ENCODE results near the gene OLFML2B.

Gene OLFML2B

GRCh38 chr1:161941726-161942436 is 81.8 kb downstream of the OLFML2B start:
- ChIA-PET CTCF (no interaction called here), POLR2A (no interaction called here)
- no peak overlapping the region for H3K4me3 ChIP-seq (ENCODE audit: low read depth, low read length)
- DNase-seq (ENCODE audit: low read depth, low spot score), result no peak
- TF ChIP-seq CTCF (IDR thresholded peaks at IDR 0.05; ENCODE audit: insufficient read depth, low read length, missing control alignments), result no peak

GRCh38 chr1:161940866-161941591 is 82.6 kb downstream of the OLFML2B start:
- ChIA-PET POLR2A (no interaction called here), CTCF (no interaction called here)
- DNase-seq (ENCODE audit: low read depth, low spot score), result no peak
- TF ChIP-seq CTCF (IDR thresholded peaks at IDR 0.05; ENCODE audit: insufficient read depth, low read length, missing control alignments), result no peak
- H3K4me3 ChIP-seq (ENCODE audit: low read depth, low read length), result no peak overlapping the region

- no peak for DNase-seq (ENCODE audit: low read depth, low spot score)
- H3K4me3 ChIP-seq (ENCODE audit: low read depth, low read length), result no peak overlapping the region
- no peak for TF ChIP-seq CTCF (IDR thresholded peaks at IDR 0.05; ENCODE audit: insufficient read depth, low read length, missing control alignments)
- CTCF ChIA-PET, result no interaction called here
- POLR2A ChIA-PET, result no interaction called here
Observed at GRCh38 chr1:161936786-161937185, 86.9 kb downstream of the OLFML2B start.

- ChIA-PET CTCF (no interaction called here), POLR2A (no interaction called here)
- H3K4me3 ChIP-seq (ENCODE audit: low read depth, low read length), result no peak overlapping the region
- no peak for TF ChIP-seq CTCF (IDR thresholded peaks at IDR 0.05; ENCODE audit: insufficient read depth, low read length, missing control alignments)
- no peak for DNase-seq (ENCODE audit: low read depth, low spot score)
Observed at GRCh38 chr1:161935264-161935663, 88.4 kb downstream of the OLFML2B start.

- DNase-seq (ENCODE audit: low read depth, low spot score), result no peak
- TF ChIP-seq CTCF (IDR thresholded peaks at IDR 0.05; ENCODE audit: insufficient read depth, low read length, missing control alignments), result no peak
- no peak overlapping the region for H3K4me3 ChIP-seq (ENCODE audit: low read depth, low read length)
- ChIA-PET CTCF (no interaction called here), POLR2A (no interaction called here)
Observed at GRCh38 chr1:161933592-161934588, 89.8 kb downstream of the OLFML2B start.

Measured in AG04449 (cell line).